Measurements from ENCODE around the gene ERBB4.

The ERBB4 gene

DNA sequence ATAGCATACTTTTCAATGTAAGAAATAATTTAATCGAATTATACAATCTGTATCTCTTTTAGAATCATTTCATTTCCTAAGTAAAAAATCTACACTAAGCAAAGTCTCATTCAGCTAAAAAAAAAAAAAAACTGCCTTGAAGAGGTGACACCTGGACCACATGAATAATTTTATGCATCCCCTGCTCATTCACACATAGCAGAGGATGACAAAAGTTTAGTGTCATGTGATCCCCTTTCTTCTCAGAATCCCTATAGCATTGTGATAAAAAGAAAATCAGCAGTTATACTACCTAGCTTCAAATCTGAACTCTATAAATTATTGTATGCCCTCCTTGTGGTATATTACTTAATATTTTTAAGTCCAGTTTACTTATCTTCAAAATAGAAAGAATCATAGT lies 603.8 kb downstream of the ERBB4 start:
- no peak for DNase-seq (ENCODE audit: low spot score)
- no peak overlapping the region for H3K4me3 ChIP-seq
- no peak overlapping the region for H3K27ac ChIP-seq
- TF ChIP-seq, protein P1, sequence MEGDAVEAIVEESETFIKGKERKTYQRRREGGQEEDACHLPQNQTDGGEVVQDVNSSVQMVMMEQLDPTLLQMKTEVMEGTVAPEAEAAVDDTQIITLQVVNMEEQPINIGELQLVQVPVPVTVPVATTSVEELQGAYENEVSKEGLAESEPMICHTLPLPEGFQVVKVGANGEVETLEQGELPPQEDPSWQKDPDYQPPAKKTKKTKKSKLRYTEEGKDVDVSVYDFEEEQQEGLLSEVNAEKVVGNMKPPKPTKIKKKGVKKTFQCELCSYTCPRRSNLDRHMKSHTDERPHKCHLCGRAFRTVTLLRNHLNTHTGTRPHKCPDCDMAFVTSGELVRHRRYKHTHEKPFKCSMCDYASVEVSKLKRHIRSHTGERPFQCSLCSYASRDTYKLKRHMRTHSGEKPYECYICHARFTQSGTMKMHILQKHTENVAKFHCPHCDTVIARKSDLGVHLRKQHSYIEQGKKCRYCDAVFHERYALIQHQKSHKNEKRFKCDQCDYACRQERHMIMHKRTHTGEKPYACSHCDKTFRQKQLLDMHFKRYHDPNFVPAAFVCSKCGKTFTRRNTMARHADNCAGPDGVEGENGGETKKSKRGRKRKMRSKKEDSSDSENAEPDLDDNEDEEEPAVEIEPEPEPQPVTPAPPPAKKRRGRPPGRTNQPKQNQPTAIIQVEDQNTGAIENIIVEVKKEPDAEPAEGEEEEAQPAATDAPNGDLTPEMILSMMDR (IDR thresholded peaks at IDR 0.05): no peak

DNA sequence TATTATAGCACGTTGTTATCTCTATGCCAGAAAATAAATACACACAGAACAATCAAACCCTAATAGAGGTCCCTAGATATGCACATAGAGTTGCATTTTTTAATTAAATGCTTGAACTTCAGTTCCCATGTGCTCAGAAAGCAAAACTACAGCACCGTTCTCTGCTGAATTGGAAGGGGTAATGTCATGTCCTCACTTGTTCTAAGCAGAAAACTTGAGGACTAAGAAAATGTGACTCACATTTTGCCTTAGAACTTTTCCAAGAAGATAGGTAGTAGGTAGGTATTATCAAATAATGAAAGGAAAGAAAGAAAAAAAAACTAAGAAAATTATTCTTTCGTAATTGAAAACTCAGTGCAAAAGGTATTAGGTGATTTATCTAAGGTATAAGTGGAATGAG lies 607.3 kb downstream of the ERBB4 start:
- TF ChIP-seq, protein P1 (IDR thresholded peaks at IDR 0.05): no peak
- no peak overlapping the region for H3K4me3 ChIP-seq

DNA sequence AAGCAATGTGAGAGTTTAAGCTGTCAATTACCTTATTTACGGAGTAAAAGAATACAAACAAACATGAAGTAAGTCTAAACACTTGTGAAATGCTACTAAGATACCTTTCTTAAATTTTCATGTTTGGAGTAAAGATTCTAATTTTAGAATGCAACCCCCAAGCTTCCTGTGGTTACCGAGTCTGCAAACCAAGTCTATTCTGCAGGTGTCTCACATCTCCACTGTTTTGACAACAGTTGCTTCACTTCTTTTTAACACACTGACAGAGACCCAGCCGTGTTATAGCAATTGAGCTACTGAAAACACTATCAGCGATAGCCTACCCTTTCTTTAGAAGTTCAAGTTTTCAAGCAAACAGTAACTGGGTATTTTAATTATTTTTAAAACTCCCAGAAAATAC lies 608.3 kb downstream of the ERBB4 start:
- Histone ChIP-seq H3K27ac (no peak overlapping the region), H3K4me3 (no peak overlapping the region)
- DNase-seq (ENCODE audit: low spot score): no peak
- TF ChIP-seq, protein P1 (IDR thresholded peaks at IDR 0.05): no peak

More for the DNA sequence above, 607.3 kb downstream of the ERBB4 start:
- DNase-seq (ENCODE audit: low spot score): no peak
- no peak overlapping the region for H3K27ac ChIP-seq

DNA sequence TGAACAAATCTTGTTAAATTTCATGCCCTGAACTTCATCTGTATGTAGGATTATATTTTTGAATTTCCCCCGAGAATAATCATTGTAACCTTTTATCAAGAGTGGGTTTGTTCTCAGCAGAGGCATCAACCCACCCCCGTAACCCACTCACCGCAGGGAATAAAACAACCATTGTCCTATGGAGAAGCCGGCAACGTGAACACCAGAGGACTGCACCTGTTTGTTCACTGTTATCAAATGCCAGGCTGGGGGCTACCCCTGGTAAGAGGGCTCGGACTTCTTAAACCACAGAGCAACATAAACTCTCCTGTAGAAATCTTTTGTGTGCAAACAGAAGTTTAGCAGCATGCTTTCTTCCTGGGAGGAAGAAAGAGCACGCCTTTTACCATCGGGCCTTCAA lies 610.4 kb downstream of the ERBB4 start:
- H3K27ac ChIP-seq: no peak overlapping the region
- no peak overlapping the region for H3K4me3 ChIP-seq
- TF ChIP-seq, protein P1 (IDR thresholded peaks at IDR 0.05): no peak
- DNase-seq (ENCODE audit: low spot score): no peak

DNA sequence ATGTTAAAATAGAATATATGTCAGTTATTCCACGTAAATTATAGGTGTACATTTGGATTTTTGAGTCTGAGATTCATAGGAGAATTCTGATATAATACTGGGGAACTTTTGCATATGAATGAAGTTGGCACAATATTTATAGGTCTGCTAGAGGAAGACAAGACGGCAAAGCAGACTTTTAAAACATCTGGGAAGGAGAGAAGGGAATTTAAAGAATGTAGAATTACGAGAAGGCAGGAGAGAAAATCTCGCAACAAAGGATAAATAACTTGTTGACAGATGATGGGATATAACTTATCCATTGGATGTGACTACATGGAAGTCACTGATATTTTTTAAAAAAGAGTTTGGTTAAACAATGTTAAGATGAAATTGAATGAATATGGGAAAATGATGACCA lies 615.6 kb downstream of the ERBB4 start:
- Histone ChIP-seq H3K27ac (no peak overlapping the region), H3K4me3 (no peak overlapping the region)
- no peak for DNase-seq (ENCODE audit: low spot score)
- TF ChIP-seq, protein P1 (IDR thresholded peaks at IDR 0.05): no peak

DNA sequence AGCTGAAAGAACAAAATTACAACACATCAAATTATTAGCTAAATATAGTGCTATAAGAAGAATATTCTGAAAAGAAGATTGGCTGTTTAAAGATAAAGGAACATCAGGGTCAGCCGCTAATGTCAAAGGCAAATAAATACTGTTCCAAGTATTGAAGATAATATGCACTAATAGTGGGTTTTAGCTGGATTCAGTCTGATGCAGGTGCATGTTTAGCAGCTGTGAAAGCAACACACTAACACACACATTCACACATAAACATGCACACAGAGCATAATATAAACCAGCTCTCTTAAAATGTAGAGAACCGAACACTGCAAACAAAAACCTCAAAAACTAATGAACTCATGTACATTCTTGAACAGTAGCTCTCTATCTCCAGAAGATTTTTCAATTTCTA lies 634.6 kb downstream of the ERBB4 start:
- TF ChIP-seq, protein P1 (IDR thresholded peaks at IDR 0.05): no peak
- Histone ChIP-seq H3K27ac (no peak overlapping the region), H3K4me3 (no peak overlapping the region)
- DNase-seq (ENCODE audit: low spot score): no peak

DNA sequence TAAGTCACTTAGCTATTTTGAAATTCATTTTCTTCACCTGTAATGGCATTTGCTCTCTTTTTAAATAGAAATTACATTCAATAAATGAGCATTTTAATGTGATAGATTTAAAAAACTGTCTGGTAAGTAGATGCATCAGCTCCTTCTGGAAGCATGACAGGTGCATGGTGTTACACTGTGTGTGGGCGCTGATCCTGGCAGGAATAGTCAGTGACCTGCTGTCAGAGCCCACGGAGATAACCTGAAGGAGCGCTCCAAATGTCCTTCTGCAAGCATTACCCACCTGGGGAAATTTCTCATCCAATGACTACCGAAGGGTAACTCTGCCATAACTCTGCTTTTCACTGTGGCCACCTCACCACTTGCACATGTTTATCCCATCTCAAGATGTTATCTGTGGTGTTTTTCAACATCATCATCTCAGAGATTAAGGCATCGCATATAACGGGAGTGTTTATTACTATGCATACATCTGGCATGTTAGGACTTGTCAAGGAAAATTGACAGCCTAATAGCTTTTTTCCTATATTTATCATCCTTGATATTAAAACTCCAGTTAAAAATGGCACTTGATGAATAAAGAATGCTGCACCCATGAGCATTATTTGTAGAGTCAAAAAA lies 637.3 kb downstream of the ERBB4 start:
- TF ChIP-seq, protein P1 (IDR thresholded peaks at IDR 0.05): no peak
- Histone ChIP-seq H3K27ac (no peak overlapping the region), H3K4me3 (no peak overlapping the region)
- DNase-seq (ENCODE audit: low spot score): no peak
